GM12872 (cell line): ENCODE measurements around the gene ZNF778.

ENCODE experiments used
- TF ChIP-seq, protein P1 (sequence below): IDR thresholded peaks from 3 replicates; pipeline ENCODE4 v1.5.1; 2011; ENCODE audit warnings: low read depth, mild to moderate bottlenecking, low read length, moderate library complexity; ENCODE audit not compliant: insufficient read depth

The ZNF778 gene

DNA sequence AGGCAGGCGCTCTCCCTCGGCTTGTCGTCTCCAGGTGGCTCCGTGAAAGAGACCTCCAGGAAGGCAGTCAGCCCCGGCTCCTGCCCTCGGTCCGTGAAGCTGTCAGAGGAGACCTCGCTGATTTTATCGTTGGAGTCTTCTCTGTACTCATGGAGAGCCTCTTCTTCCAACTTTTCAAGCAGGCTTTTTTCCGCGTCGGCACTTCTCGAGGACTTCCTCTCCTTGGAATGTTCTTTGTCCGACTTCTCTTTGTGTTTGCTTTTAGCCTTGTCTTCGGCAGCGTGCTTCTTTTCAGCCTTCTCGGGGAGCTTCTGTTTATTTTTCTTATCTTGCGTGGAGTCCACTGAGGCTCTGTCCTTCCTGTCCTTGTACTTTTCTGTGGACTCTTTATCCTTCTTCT lies 65.0 kb downstream of the ZNF778 start:
- TF ChIP-seq, protein P1, sequence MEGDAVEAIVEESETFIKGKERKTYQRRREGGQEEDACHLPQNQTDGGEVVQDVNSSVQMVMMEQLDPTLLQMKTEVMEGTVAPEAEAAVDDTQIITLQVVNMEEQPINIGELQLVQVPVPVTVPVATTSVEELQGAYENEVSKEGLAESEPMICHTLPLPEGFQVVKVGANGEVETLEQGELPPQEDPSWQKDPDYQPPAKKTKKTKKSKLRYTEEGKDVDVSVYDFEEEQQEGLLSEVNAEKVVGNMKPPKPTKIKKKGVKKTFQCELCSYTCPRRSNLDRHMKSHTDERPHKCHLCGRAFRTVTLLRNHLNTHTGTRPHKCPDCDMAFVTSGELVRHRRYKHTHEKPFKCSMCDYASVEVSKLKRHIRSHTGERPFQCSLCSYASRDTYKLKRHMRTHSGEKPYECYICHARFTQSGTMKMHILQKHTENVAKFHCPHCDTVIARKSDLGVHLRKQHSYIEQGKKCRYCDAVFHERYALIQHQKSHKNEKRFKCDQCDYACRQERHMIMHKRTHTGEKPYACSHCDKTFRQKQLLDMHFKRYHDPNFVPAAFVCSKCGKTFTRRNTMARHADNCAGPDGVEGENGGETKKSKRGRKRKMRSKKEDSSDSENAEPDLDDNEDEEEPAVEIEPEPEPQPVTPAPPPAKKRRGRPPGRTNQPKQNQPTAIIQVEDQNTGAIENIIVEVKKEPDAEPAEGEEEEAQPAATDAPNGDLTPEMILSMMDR = no peak

DNA sequence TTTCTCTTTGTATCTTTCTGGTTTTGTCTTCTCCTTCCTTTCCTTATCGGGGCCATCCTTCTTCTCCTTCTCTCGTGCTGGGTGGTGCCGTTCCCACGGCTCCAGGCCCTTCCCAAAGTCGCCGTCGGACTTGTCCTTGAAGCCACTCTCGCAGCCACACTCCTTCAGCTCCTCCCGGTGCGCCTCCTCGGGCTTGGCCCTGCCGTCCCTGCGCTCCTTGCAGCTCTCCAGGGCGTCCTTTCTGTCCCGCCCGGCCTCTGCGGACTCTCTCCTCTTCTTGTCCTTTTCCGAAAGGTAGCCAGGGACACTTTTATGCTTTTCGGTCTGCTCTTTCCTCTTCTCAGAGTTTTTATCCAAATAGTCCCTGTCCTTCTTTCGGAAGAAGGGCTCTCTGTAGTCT lies 65.9 kb downstream of the ZNF778 start:
- TF ChIP-seq, protein P1 = no peak

DNA sequence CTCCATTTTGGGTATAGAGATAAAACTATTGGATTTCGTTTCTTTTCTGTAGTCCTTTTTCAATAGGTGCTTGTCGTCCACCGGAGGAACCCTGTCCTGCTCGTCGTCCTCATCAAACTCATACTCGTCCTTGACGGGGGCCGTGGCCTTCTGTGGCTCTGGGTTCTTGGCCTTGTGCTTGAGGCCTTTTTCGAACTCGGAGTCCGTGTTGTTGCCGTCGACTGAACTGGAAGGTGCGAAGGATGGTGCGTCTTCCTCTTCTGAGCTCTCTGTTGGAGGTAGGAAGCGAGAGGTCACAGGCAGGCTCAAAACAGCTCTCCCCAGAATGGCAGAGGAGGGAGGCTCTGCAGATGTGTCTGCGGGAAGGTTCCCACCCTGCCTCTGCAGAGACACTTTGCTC lies 67.9 kb downstream of the ZNF778 start:
- TF ChIP-seq, protein P1 = no peak

DNA sequence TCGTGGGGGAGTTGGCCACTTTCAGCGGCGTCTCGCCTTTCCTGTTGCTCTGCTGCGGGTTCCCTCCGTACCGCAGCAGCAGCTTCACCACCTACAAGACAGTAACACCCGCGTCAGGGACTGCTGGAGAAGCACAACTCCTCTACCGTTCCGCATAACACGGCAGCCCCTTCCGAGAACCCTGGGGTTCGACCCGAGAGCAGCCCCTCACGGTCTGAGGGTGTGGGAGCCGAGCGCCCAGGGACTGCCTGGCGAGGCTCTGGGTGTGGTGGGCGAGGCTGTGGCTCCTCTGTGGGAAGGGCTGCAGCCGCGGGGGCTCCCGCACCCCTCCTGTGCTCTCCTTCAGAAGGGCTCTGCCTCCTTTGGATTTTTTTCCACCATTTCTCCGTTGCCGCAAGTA lies 68.6 kb downstream of the ZNF778 start:
- TF ChIP-seq, protein P1 = no peak
